HCT116 (cell line): ENCODE measurements around the gene PREB. TPM values are rescaled to one million over a fixed set of nuclear protein-coding genes. Genes with fewer than 3 reads are reported as not detected.

ENCODE experiments used
- ATAC-seq: fragments of 200-7000 bp; cut with Tn5 transposase; 2 replicates; pipeline ENCODE4 v1.9.1; 2020; ENCODE audit warnings: mild to moderate bottlenecking, moderate library complexity
- BruUV-seq: library from RNA; stranded (reverse); fragments of 400-500 nt; replicated peaks from 2 replicates; lab custom pipeline; 2021; lab: Mats Ljungman, UMichigan
- CTCF ChIA-PET: fragments of 300-600 bp; sonication (Branson Sonifier 250); formaldehyde crosslinking; loops from one replicate; lab custom pipeline; 2021; ENCODE audit warnings: antibody characterized with exemption; lab: Charles Lee
- POLR2A ChIA-PET: fragments of 300-600, 350-600 bp; sonication (Branson Sonifier 250); formaldehyde crosslinking; loops from one replicate; lab custom pipeline; 2021; ENCODE audit warnings: antibody characterized with exemption; lab: Charles Lee
- RAD21 ChIA-PET, 2 experiments: fragments of 300-600 bp; sonication (Branson Sonifier 250); formaldehyde crosslinking; loops; one replicate each; lab custom pipeline; 2023; ENCODE audit warnings: low total read pairs in 2 of 2; ENCODE audit not compliant: uncharacterized antibody in 2 of 2, unreplicated experiment in 2 of 2, low non-redundant PET in 1 of 2; lab: Charles Lee
- DNase-seq: peaks from one replicate; pipeline ENCODE4 v3.0.0-alpha.2; 2010; ENCODE audit warnings: low read depth, low spot score
- H2AFZ ChIP-seq: fragments of 200-600 bp; shearing (Covaris generic), sonication (generic); 2 replicates; pipeline ENCODE4 v1.6.1; 2017; ENCODE audit warnings: low read depth, mixed run types, mixed read lengths, antibody characterized with exemption, low read length; ENCODE audit not compliant: poor library complexity, severe bottlenecking
- H3K27ac ChIP-seq: 2 replicates; pipeline ENCODE4 v1.5.1; 2012; ENCODE audit warnings: low read depth, low read length
- H3K27me3 ChIP-seq: fragments of 200-600 bp; sonication (generic); 2 replicates; pipeline ENCODE4 v1.6.1; 2016; ENCODE audit warnings: mixed run types, low read length, mixed read lengths; ENCODE audit not compliant: insufficient read depth
- H3K36me3 ChIP-seq, 2 experiments: fragments of 200-500 bp in 1 of 2; fragments of 200-600 bp in 1 of 2; sonication (Bioruptor generic) in 1 of 2; sonication (generic) in 1 of 2; 2 replicates each; pipeline versions ENCODE4 v1.5.1 to v1.6.1; 2014 to 2016; ENCODE audit warnings: low read length in 2 of 2, inconsistent platforms in 1 of 2, mixed read lengths in 1 of 2, mixed run types in 1 of 2; ENCODE audit not compliant: insufficient read depth in 2 of 2, control insufficient read depth in 1 of 2
- H3K4me1 ChIP-seq, 2 experiments: fragments of 200-600 bp in 1 of 2; sonication (generic) in 1 of 2; 2 replicates each; pipeline versions ENCODE4 v1.5.1 to v1.6.1; 2012 to 2017; ENCODE audit warnings: low read length in 2 of 2, inconsistent platforms in 1 of 2, mild to moderate bottlenecking in 1 of 2, mixed read lengths in 1 of 2, mixed run types in 1 of 2, moderate library complexity in 1 of 2; ENCODE audit not compliant: insufficient read depth in 2 of 2, control insufficient read depth in 1 of 2
- H3K4me2 ChIP-seq: fragments of 200-600 bp; sonication (generic); 2 replicates; pipeline ENCODE4 v1.6.1; 2017; ENCODE audit warnings: mixed run types, low read length, mixed read lengths
- H3K4me3 ChIP-seq, 2 experiments: fragments of 200-600 bp in 1 of 2; sonication (generic) in 1 of 2; replicated peaks in 1 of 2; 2 replicates each; pipeline ENCODE4 v1.5.1; 2011 to 2016; ENCODE audit warnings: low read length in 2 of 2, control low read depth in 1 of 2, low read depth in 1 of 2, mild to moderate bottlenecking in 1 of 2, mixed read lengths in 1 of 2, mixed run types in 1 of 2
- H3K79me2 ChIP-seq: fragments of 200-600 bp; sonication (generic); 2 replicates; pipeline ENCODE4 v1.6.1; 2017; ENCODE audit warnings: mild to moderate bottlenecking, mixed run types, low read length, moderate library complexity, mixed read lengths; ENCODE audit not compliant: insufficient read depth
- H3K9ac ChIP-seq: fragments of 200-600 bp; sonication (generic); 2 replicates; pipeline ENCODE4 v1.6.1; 2016; ENCODE audit warnings: low read length, mixed read lengths
- H3K9me2 ChIP-seq: fragments of 200-600 bp; sonication (generic), shearing (Covaris generic); 2 replicates; pipeline ENCODE4 v1.6.1; 2017; ENCODE audit warnings: mixed run types, mild to moderate bottlenecking, moderate library complexity; ENCODE audit not compliant: insufficient read depth
- H3K9me3 ChIP-seq, 2 experiments: fragments of 200-500 bp in 1 of 2; fragments of 200-600 bp in 1 of 2; sonication (Bioruptor generic) in 1 of 2; sonication (generic) in 1 of 2; 2 replicates each; pipeline ENCODE4 v1.6.1; 2014 to 2017; ENCODE audit warnings: low read length in 2 of 2, mixed read lengths in 2 of 2, inconsistent platforms in 1 of 2, low read depth in 1 of 2, mild to moderate bottlenecking in 1 of 2, mixed run types in 1 of 2, moderate library complexity in 1 of 2; ENCODE audit not compliant: control insufficient read depth in 1 of 2, insufficient read depth in 1 of 2
- H4K20me1 ChIP-seq: fragments of 200-600 bp; sonication (generic), shearing (Covaris generic); 2 replicates; pipeline ENCODE4 v1.6.1; 2017; ENCODE audit warnings: mixed run types, mild to moderate bottlenecking, moderate library complexity; ENCODE audit not compliant: insufficient read depth
- EZH2phosphoT487 ChIP-seq: fragments of 200-600 bp; IDR thresholded peaks from 2 replicates; pipeline ENCODE4 v1.6.1; 2018; ENCODE audit warnings: antibody characterized with exemption, borderline replicate concordance
- FOSL1 ChIP-seq: IDR thresholded peaks from 2 replicates; pipeline ENCODE4 v1.6.1; 2012; ENCODE audit warnings: low read depth
- JUND ChIP-seq: IDR thresholded peaks from 2 replicates; pipeline ENCODE4 v1.6.1; 2012
- MAX ChIP-seq: IDR thresholded peaks from 2 replicates; pipeline ENCODE4 v1.6.1; 2012
- POLR2A ChIP-seq: IDR thresholded peaks from 2 replicates; pipeline ENCODE4 v1.7.0; 2011; ENCODE audit warnings: borderline replicate concordance; ENCODE audit not compliant: insufficient read depth, insufficient read length; ENCODE audit errors: extremely low read depth
- TCF7L2 ChIP-seq: IDR thresholded peaks from 2 replicates; pipeline ENCODE4 v1.7.0; 2011; ENCODE audit warnings: borderline replicate concordance, inconsistent platforms; ENCODE audit not compliant: insufficient read depth, insufficient read length; ENCODE audit errors: extremely low read depth
- YY1 ChIP-seq: IDR thresholded peaks from 2 replicates; pipeline ENCODE4 v1.6.1; 2011; ENCODE audit warnings: low read length, low read depth, moderate library complexity, mild to moderate bottlenecking; ENCODE audit not compliant: insufficient replicate concordance; ENCODE audit errors: extremely low read depth
- ZBTB33 ChIP-seq: IDR thresholded peaks from 2 replicates; pipeline ENCODE4 v1.6.1; 2011; ENCODE audit warnings: mild to moderate bottlenecking, low read length, moderate library complexity; ENCODE audit not compliant: insufficient replicate concordance; ENCODE audit errors: extremely low read depth
- ZFX ChIP-seq: fragments of 450-650 bp; IDR thresholded peaks from 2 replicates; pipeline ENCODE4 v1.6.1; 2017
- ZNF274 ChIP-seq: fragments of 200-500 bp; sonication (Bioruptor generic); IDR thresholded peaks from 2 replicates; pipeline ENCODE4 v1.6.1; 2014; ENCODE audit warnings: mild to moderate bottlenecking, low read depth, low read length, inconsistent platforms
- intact Hi-C: fragments of 100-400 bp; cut with micrococcal nuclease; formaldehyde crosslinking; loops from 2 replicates; pipeline ENCODE4 v1.10.0; 2022
- total RNA-seq: library from RNA; stranded (reverse); gene quantifications from one replicate; pipeline ENCODE4 v1.2.1, GENCODE V29; 2021; ENCODE audit not compliant: unreplicated experiment
- TF ChIP-seq, protein P1 (sequence below): IDR thresholded peaks from 2 replicates; pipeline ENCODE4 v1.6.1; 2012
- TF ChIP-seq, protein P2 (sequence below): IDR thresholded peaks from 2 replicates; pipeline ENCODE4 v1.6.1; 2012; ENCODE audit warnings: low read depth

PREB gene
- total RNA-seq, 1 experiment from 2014 or later = 54.2 TPM

GRCh38 chr2:27149570-27150405, 15.4 kb upstream of the PREB start:
- ChIA-PET POLR2A (interaction anchor here (1.5 kb wide), 1 partner anchor 62 kb away, joined by 4 read pairs; the partner anchor contains the start of genes ATRAID and SLC5A6), CTCF (no interaction called here), RAD21 (no interaction called here)
- TF ChIP-seq TCF7L2 (no peak), ZFX (no peak), YY1 (no peak), ZNF274 (no peak), POLR2A (no peak), ZBTB33 (no peak), EZH2phosphoT487 (no peak), FOSL1 (no peak), MAX (no peak), JUND (no peak)
- TF ChIP-seq, protein P1, sequence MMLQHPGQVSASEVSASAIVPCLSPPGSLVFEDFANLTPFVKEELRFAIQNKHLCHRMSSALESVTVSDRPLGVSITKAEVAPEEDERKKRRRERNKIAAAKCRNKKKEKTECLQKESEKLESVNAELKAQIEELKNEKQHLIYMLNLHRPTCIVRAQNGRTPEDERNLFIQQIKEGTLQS = no peak
- TF ChIP-seq, protein P2, sequence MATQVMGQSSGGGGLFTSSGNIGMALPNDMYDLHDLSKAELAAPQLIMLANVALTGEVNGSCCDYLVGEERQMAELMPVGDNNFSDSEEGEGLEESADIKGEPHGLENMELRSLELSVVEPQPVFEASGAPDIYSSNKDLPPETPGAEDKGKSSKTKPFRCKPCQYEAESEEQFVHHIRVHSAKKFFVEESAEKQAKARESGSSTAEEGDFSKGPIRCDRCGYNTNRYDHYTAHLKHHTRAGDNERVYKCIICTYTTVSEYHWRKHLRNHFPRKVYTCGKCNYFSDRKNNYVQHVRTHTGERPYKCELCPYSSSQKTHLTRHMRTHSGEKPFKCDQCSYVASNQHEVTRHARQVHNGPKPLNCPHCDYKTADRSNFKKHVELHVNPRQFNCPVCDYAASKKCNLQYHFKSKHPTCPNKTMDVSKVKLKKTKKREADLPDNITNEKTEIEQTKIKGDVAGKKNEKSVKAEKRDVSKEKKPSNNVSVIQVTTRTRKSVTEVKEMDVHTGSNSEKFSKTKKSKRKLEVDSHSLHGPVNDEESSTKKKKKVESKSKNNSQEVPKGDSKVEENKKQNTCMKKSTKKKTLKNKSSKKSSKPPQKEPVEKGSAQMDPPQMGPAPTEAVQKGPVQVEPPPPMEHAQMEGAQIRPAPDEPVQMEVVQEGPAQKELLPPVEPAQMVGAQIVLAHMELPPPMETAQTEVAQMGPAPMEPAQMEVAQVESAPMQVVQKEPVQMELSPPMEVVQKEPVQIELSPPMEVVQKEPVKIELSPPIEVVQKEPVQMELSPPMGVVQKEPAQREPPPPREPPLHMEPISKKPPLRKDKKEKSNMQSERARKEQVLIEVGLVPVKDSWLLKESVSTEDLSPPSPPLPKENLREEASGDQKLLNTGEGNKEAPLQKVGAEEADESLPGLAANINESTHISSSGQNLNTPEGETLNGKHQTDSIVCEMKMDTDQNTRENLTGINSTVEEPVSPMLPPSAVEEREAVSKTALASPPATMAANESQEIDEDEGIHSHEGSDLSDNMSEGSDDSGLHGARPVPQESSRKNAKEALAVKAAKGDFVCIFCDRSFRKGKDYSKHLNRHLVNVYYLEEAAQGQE = no peak
- Histone ChIP-seq H3K9ac (no peak overlapping the region), H3K4me1 (peaks cover 0 to 17% of the 10 kb centered on the region in 2 experiments; a peak in 2 of 4 replicates), H2AFZ (no peak overlapping the region), H3K36me3 (no peaks in the 10 kb centered on the region), H3K9me3 (no peaks in the 10 kb centered on the region), H3K79me2 (no peaks in the 10 kb centered on the region), H4K20me1 (no peaks in the 10 kb centered on the region), H3K27me3 (no peaks in the 10 kb centered on the region), H3K4me2 (no peak overlapping the region), H3K27ac (no peak overlapping the region), H3K9me2 (no peaks in the 10 kb centered on the region), H3K4me3 (no peak overlapping the region)
- DNase-seq (no peak), ATAC-seq (no peak)
- intact Hi-C loops = no loop called here
- no TSS peak for BruUV-seq
